Psoas muscle (tissue), 8 donors: ENCODE measurements around the gene AFAP1. TPM values are rescaled to one million over a fixed set of nuclear protein-coding genes. Genes with fewer than 3 reads are reported as not detected.
A peak's percentile ranks its signal among the peaks of the same experiment; 100 is the strongest.

Source experiments
- ATAC-seq, 4 donors: fragments of 200-7000 bp; cut with Tn5 transposase; one replicate each; pipeline ENCODE4 v1.9.1; 2020; ENCODE audit warnings: moderate library complexity in 3 of 4, mild to moderate bottlenecking in 2 of 4
- DNase-seq, 2 donors: peaks; one replicate each; pipeline ENCODE4 v3.0.0-alpha.2; 2020
- H3K27ac ChIP-seq: fragments of 200-600 bp; one replicate; pipeline ENCODE4 v1.8.0; 2022
- H3K27me3 ChIP-seq, 3 donors: fragments of 200-600 bp in 1 of 3; one replicate each; pipeline versions ENCODE4 v1.6.1 to v1.8.0; 2013 to 2022; ENCODE audit warnings: low read length in 2 of 3, mild to moderate bottlenecking in 2 of 3, moderate library complexity in 1 of 3; ENCODE audit not compliant: insufficient read depth in 3 of 3
- H3K36me3 ChIP-seq, 2 donors: fragments of 200-600 bp in 1 of 2; one replicate each; pipeline versions ENCODE4 v1.6.1 to v1.8.0; 2013 to 2022; ENCODE audit warnings: low read depth in 1 of 2, mild to moderate bottlenecking in 1 of 2, moderate library complexity in 1 of 2; ENCODE audit not compliant: insufficient read depth in 1 of 2
- H3K4me1 ChIP-seq: fragments of 200-600 bp; one replicate; pipeline ENCODE4 v1.8.0; 2022
- H3K4me3 ChIP-seq: fragments of 200-600 bp; one replicate; pipeline ENCODE4 v1.8.0; 2022; ENCODE audit warnings: mild to moderate bottlenecking
- H3K9me3 ChIP-seq: fragments of 200-600 bp; one replicate; pipeline ENCODE4 v1.8.0; 2022
- CTCF ChIP-seq: fragments of 200-600 bp; IDR thresholded peaks from one replicate; pipeline ENCODE4 v1.8.0; 2022; ENCODE audit warnings: antibody characterized with exemption
- WGBS, 3 donors: extraction: QIAGEN DNeasy Blood & Tissue Kit; methylation state at CpG; one replicate each; pipeline versions ENCODE4 v1.1.6 to v1.1.7; 2013; 5-methylcytosine and 5-hydroxymethylcytosine counted together
- intact Hi-C, 2 donors: fragments of 100-400 bp; cut with DNase I; formaldehyde crosslinking; loops; one replicate each; pipeline versions ENCODE4 v1.11.0 to v1.14.2; 2022
- polyA plus RNA-seq, 3 donors: library from polyadenylated mRNA; stranded (reverse); fragments of 200-250 nt; gene quantifications; one replicate each; pipeline ENCODE4 v1.2.3, GENCODE V29; 2013
- total RNA-seq, 4 donors: library from RNA; stranded (reverse); fragmentation: NEBNext Ultra II Directional in 2 of 4; extraction: Animal tissue kit (Norgen Biotek cat#: 25700) in 2 of 4; gene quantifications; one replicate each; pipeline versions ENCODE4 v1.2.1 to v1.2.4, GENCODE V29; 2021 to 2023
- donor health status: healthy with polysubstance abuse.
- donor health status: DM: no; HTN: no; CAD: no; lungs with moderate emphysema.
- donor health status: Bipolar disorder and iron deficiency.
- donor health status: healthy.
- donor health status: DM: yes; HTN: yes; CAD: no.
- donor health status: DM: no; HTN: no; CAD: no.
- donor health status: DM: no; HTN: no; CAD: no.
- donor health status: DM: yes; HTN: yes; CAD: no.

AFAP1 gene
- total and polyA plus RNA-seq, 7 donors = 1.3 to 11.4 (median 2.6) TPM

GRCh38 chr4:7771541-7772507 lies 167.8 kb downstream of the AFAP1 start:
- Histone ChIP-seq H3K9me3 (no peaks in the 10 kb centered on the region), H3K27me3 (no peaks in the 10 kb centered on the region), H3K36me3 (peaks cover 0 to 52% of the 10 kb centered on the region in 2 donors), H3K27ac (no peak overlapping the region), H3K4me3 (no peak overlapping the region), H3K4me1 (no peaks in the 10 kb centered on the region)
- DNase-seq (no peak), ATAC-seq (no peak)
- TF ChIP-seq CTCF = no peak
- intact Hi-C loops = no loop called here
- WGBS, 3 donors = 82 to 88% (median 86%) methylated on average over 26 of the region's 26 CpGs

- H3K36me3 ChIP-seq = peaks cover 0 to 54% of the 10 kb centered on the region in 2 donors
- no peaks in the 10 kb centered on the region for H3K4me1 ChIP-seq
- intact Hi-C loops = no loop called here
- no peak overlapping the region for H3K27ac ChIP-seq
- ATAC-seq (no peak), DNase-seq (no peak)
- no peaks in the 10 kb centered on the region for H3K9me3 ChIP-seq
- TF ChIP-seq CTCF = no peak
- no peak overlapping the region for H3K4me3 ChIP-seq
- no peaks in the 10 kb centered on the region for H3K27me3 ChIP-seq
- 86 to 89% (median 87%) methylated on average over 6 of the region's 6 CpGs for WGBS, 3 donors
Measured at GRCh38 chr4:7771056-7771455, 168.6 kb downstream of the AFAP1 start.

- no peak overlapping the region for H3K27ac ChIP-seq
- intact Hi-C loops = no loop called here
- 86 to 92% (median 90%) methylated on average over 12 to 13 of the region's 13 CpGs for WGBS, 3 donors
Measured at GRCh38 chr4:7770224-7771050, 169.2 kb downstream of the AFAP1 start.

More at GRCh38 chr4:7770224-7771050, 169.2 kb downstream of the AFAP1 start:
- H3K4me3 ChIP-seq = no peak overlapping the region
- H3K9me3 ChIP-seq = no peaks in the 10 kb centered on the region
- no peak for DNase-seq
- peak in 1 of 4 donors; percentile 58 for ATAC-seq
- TF ChIP-seq CTCF = peak; percentile 30
- H3K27me3 ChIP-seq = no peaks in the 10 kb centered on the region
- H3K36me3 ChIP-seq = peaks cover 0 to 57% of the 10 kb centered on the region in 2 donors
- no peaks in the 10 kb centered on the region for H3K4me1 ChIP-seq
